H9 (cell line): ENCODE measurements around the gene C20orf204. TPM values are rescaled to one million over a fixed set of nuclear protein-coding genes. Genes with fewer than 3 reads are reported as not detected.

Experiments used
- DNase-seq: peaks from one replicate; pipeline ENCODE4 v3.0.0-alpha.2; 2017
- H2AFZ ChIP-seq: one replicate; pipeline ENCODE4 v1.6.1; 2013; ENCODE audit warnings: mild to moderate bottlenecking, low read length, control low read depth, moderate library complexity
- H2AK5ac ChIP-seq: 2 replicates; pipeline ENCODE4 v1.6.1; 2013; ENCODE audit warnings: low read length, control low read depth, mixed read lengths; ENCODE audit not compliant: insufficient read length
- H2BK120ac ChIP-seq: one replicate; pipeline ENCODE4 v1.6.1; 2013; ENCODE audit warnings: low read depth, mild to moderate bottlenecking, low read length, control low read depth, inconsistent platforms; ENCODE audit not compliant: poor library complexity, severe bottlenecking
- H2BK12ac ChIP-seq: 2 replicates; pipeline ENCODE4 v1.6.1; 2013; ENCODE audit warnings: low read length, control low read depth, mixed read lengths, low read depth; ENCODE audit not compliant: insufficient read length
- H2BK15ac ChIP-seq: 2 replicates; pipeline ENCODE4 v1.6.1; 2013; ENCODE audit warnings: low read depth, low read length, control low read depth
- H2BK20ac ChIP-seq: one replicate; pipeline ENCODE4 v1.6.1; 2013; ENCODE audit warnings: low read depth, mild to moderate bottlenecking, low read length, control low read depth, inconsistent platforms; ENCODE audit not compliant: poor library complexity, severe bottlenecking
- H2BK5ac ChIP-seq: 2 replicates; pipeline ENCODE4 v1.6.1; 2013; ENCODE audit warnings: low read length, control low read depth, mixed read lengths; ENCODE audit not compliant: insufficient read length
- H3K14ac ChIP-seq: 2 replicates; pipeline ENCODE4 v1.6.1; 2013; ENCODE audit warnings: low read length, control low read depth; ENCODE audit not compliant: insufficient read depth
- H3K18ac ChIP-seq: 2 replicates; pipeline ENCODE4 v1.6.1; 2013; ENCODE audit warnings: low read depth, mild to moderate bottlenecking, mixed read lengths, low read length, control low read depth; ENCODE audit not compliant: insufficient read length
- H3K23ac ChIP-seq: 2 replicates; pipeline ENCODE4 v1.6.1; 2013; ENCODE audit warnings: low read length, control low read depth, mixed read lengths, low read depth; ENCODE audit not compliant: insufficient read length
- H3K23me2 ChIP-seq: 2 replicates; pipeline ENCODE4 v1.6.1; 2013; ENCODE audit warnings: low read depth, mild to moderate bottlenecking, mixed read lengths, low read length, control low read depth; ENCODE audit not compliant: insufficient read length, poor library complexity, severe bottlenecking
- H3K27ac ChIP-seq: 2 replicates; pipeline ENCODE4 v1.5.1; 2013; ENCODE audit warnings: low read length, control low read depth, mixed read lengths, low read depth; ENCODE audit not compliant: insufficient read length
- H3K27me3 ChIP-seq: 2 replicates; pipeline ENCODE4 v1.6.1; 2013; ENCODE audit warnings: low read length, control low read depth, inconsistent platforms; ENCODE audit not compliant: insufficient read depth
- H3K4ac ChIP-seq: 2 replicates; pipeline ENCODE4 v1.6.1; 2013; ENCODE audit warnings: low read depth, mild to moderate bottlenecking, control low read depth, inconsistent platforms, low read length, moderate library complexity
- H3K4me1 ChIP-seq: 2 replicates; pipeline ENCODE4 v1.6.1; 2013; ENCODE audit warnings: low read length, control low read depth, inconsistent platforms; ENCODE audit not compliant: insufficient read depth
- H3K4me2 ChIP-seq: 2 replicates; pipeline ENCODE4 v1.6.1; 2013; ENCODE audit warnings: low read length, control low read depth, mixed read lengths; ENCODE audit not compliant: insufficient read length, insufficient read depth
- H3K56ac ChIP-seq: 2 replicates; pipeline ENCODE4 v1.6.1; 2013; ENCODE audit warnings: low read depth, mild to moderate bottlenecking, mixed read lengths, low read length, control low read depth; ENCODE audit not compliant: insufficient read length
- H3K79me1 ChIP-seq: 2 replicates; pipeline ENCODE4 v1.6.1; 2013; ENCODE audit warnings: low read depth, mild to moderate bottlenecking, moderate library complexity, low read length, control low read depth, inconsistent platforms; ENCODE audit not compliant: insufficient read depth, poor library complexity, severe bottlenecking
- H3K79me2 ChIP-seq: 2 replicates; pipeline ENCODE4 v1.6.1; 2013; ENCODE audit warnings: low read length, control low read depth, inconsistent platforms; ENCODE audit not compliant: insufficient read depth
- H3K9ac ChIP-seq: 2 replicates; pipeline ENCODE4 v1.6.1; 2013; ENCODE audit warnings: low read length, control low read depth, mixed read lengths; ENCODE audit not compliant: insufficient read length; ENCODE audit errors: extremely low read depth
- H3K9me3 ChIP-seq: one replicate; pipeline ENCODE4 v1.6.1; 2013; ENCODE audit warnings: low read depth, low read length, inconsistent platforms; ENCODE audit not compliant: control insufficient read depth
- H3T11ph ChIP-seq: one replicate; pipeline ENCODE4 v1.6.1; 2013; ENCODE audit warnings: mild to moderate bottlenecking, low read length, control low read depth, inconsistent platforms
- H4K20me1 ChIP-seq: one replicate; pipeline ENCODE4 v1.6.1; 2013; ENCODE audit not compliant: control insufficient read depth, insufficient read length, insufficient read depth
- H4K5ac ChIP-seq: 2 replicates; pipeline ENCODE4 v1.6.1; 2013; ENCODE audit warnings: low read depth, mild to moderate bottlenecking, mixed read lengths, low read length, control low read depth; ENCODE audit not compliant: insufficient read length
- H4K8ac ChIP-seq: replicated peaks from 2 replicates; pipeline ENCODE4 v1.6.1; 2013; ENCODE audit warnings: low read length, control low read depth, mixed read lengths, low read depth; ENCODE audit not compliant: insufficient read length
- H4K91ac ChIP-seq: 2 replicates; pipeline ENCODE4 v1.6.1; 2013; ENCODE audit warnings: low read depth, mild to moderate bottlenecking, moderate library complexity, mixed read lengths, low read length, control low read depth; ENCODE audit not compliant: insufficient read length
- H3K27ac Mint-ChIP-seq, 3 experiments: 2 replicates in 2 of 3; 3 replicates in 1 of 3; pipeline ENCODE4 v1.8.0; 2020 to 2021; ENCODE audit warnings: mixed read lengths in 3 of 3, mild to moderate bottlenecking in 1 of 3, moderate library complexity in 1 of 3
- H3K27me3 Mint-ChIP-seq: 2 replicates; pipeline ENCODE4 v1.8.0; 2021; ENCODE audit warnings: low read depth, mild to moderate bottlenecking, moderate library complexity, mixed read lengths
- H3K36me3 Mint-ChIP-seq, 3 experiments: 2 replicates in 2 of 3; 3 replicates in 1 of 3; pipeline ENCODE4 v1.8.0; 2020 to 2021; ENCODE audit warnings: low read depth in 3 of 3, mixed read lengths in 3 of 3; ENCODE audit not compliant: insufficient read depth in 1 of 3
- H3K4me1 Mint-ChIP-seq, 2 experiments: 2 replicates each; pipeline ENCODE4 v1.8.0; 2020; ENCODE audit warnings: mixed read lengths in 2 of 2
- H3K4me3 Mint-ChIP-seq, 2 experiments: 2 replicates in 1 of 2; 3 replicates in 1 of 2; pipeline ENCODE4 v1.8.0; 2020 to 2021; ENCODE audit warnings: mild to moderate bottlenecking in 2 of 2, mixed read lengths in 2 of 2, moderate library complexity in 1 of 2
- H3K9me3 Mint-ChIP-seq, 2 experiments: 2 replicates in 1 of 2; 3 replicates in 1 of 2; pipeline ENCODE4 v1.8.0; 2020; ENCODE audit warnings: mild to moderate bottlenecking in 2 of 2, mixed read lengths in 2 of 2, moderate library complexity in 1 of 2
- WGBS: extraction: QIAGEN DNeasy Blood & Tissue Kit; methylation state at CpG from one replicate; pipeline ENCODE4 v1.1.7; 2013; ENCODE audit warnings: missing lambda C conversion rate, low lambda C conversion rate, mixed read lengths; ENCODE audit not compliant: insufficient read length; ENCODE audit errors: extremely low coverage; 5-methylcytosine and 5-hydroxymethylcytosine counted together
- total RNA-seq: library from RNA; stranded (reverse); gene quantifications from 2 replicates; pipeline ENCODE4 v1.2.1, GENCODE V29; 2021
- TF ChIP-seq, protein P1 (sequence below): fragments of 200-600 bp; sonication (generic); conservative IDR thresholded peaks from 3 replicates; pipeline ENCODE4 v1.8.0; 2021; ENCODE audit warnings: antibody characterized with exemption, mild to moderate bottlenecking

C20orf204 gene
- total RNA-seq, 1 experiment from 2014 or later, result 2.2 TPM

- Mint-ChIP-seq H3K27ac (no peak overlapping the region), H3K9me3 (peaks cover 0 to 3% of the 10 kb centered on the region in 2 experiments; a peak in 2 of 5 replicates), H3K4me1 (peaks cover 13 to 21% of the 10 kb centered on the region in 2 experiments), H3K4me3 (no peak overlapping the region; a peak in 1 of 5 replicates), H3K27me3 (peaks cover 82% of the 10 kb centered on the region), H3K36me3 (peaks cover 0 to 2% (median 0%) of the 10 kb centered on the region in 3 experiments; a peak in 3 of 7 replicates)
- Histone ChIP-seq H3K23ac (no peak overlapping the region), H4K5ac (no peak overlapping the region), H3K9ac (no peak overlapping the region), H3K4ac (no peak overlapping the region), H3K18ac (no peak overlapping the region), H3K79me1 (no peaks in the 10 kb centered on the region), H3K56ac (no peak overlapping the region), H2BK5ac (no peak overlapping the region), H4K20me1 (no peaks in the 10 kb centered on the region), H3K79me2 (no peaks in the 10 kb centered on the region), H3T11ph (no peak overlapping the region), H3K27ac (no peak overlapping the region), H4K91ac (no peak overlapping the region), H3K23me2 (peaks cover 3% of the 10 kb centered on the region), H3K9me3 (no peaks in the 10 kb centered on the region), H3K27me3 (peaks cover 35% of the 10 kb centered on the region; the same call in 1 of the 2 replicates), H2BK20ac (no peak overlapping the region), H2AK5ac (no peak overlapping the region), H2BK12ac (no peak overlapping the region), H4K8ac (no peak overlapping the region), H2BK120ac (no peak overlapping the region), H2AFZ (no peak overlapping the region), H3K4me1 (peaks cover 1% of the 10 kb centered on the region; the same call in 1 of the 2 replicates), H3K4me2 (no peak overlapping the region), H3K14ac (no peak overlapping the region), H2BK15ac (no peak overlapping the region)
- no CpG with 5 or more reads among the region's 14 CpGs for WGBS
- no peak for DNase-seq
- TF ChIP-seq, protein P1, sequence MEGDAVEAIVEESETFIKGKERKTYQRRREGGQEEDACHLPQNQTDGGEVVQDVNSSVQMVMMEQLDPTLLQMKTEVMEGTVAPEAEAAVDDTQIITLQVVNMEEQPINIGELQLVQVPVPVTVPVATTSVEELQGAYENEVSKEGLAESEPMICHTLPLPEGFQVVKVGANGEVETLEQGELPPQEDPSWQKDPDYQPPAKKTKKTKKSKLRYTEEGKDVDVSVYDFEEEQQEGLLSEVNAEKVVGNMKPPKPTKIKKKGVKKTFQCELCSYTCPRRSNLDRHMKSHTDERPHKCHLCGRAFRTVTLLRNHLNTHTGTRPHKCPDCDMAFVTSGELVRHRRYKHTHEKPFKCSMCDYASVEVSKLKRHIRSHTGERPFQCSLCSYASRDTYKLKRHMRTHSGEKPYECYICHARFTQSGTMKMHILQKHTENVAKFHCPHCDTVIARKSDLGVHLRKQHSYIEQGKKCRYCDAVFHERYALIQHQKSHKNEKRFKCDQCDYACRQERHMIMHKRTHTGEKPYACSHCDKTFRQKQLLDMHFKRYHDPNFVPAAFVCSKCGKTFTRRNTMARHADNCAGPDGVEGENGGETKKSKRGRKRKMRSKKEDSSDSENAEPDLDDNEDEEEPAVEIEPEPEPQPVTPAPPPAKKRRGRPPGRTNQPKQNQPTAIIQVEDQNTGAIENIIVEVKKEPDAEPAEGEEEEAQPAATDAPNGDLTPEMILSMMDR, result no peak
Measured at GRCh38 chr20:64044484-64045247, 8.7 kb downstream of the C20orf204 start.
